WERI-Rb-1 (cell line): ENCODE measurements around the gene LMO7.

Experiments used
- DNase-seq: peaks from one replicate; pipeline ENCODE4 v3.0.0-alpha.2; 2020
- H3K27ac ChIP-seq: fragments of 250-450 bp; sonication (Bioruptor Pico); 2 replicates; pipeline ENCODE4 v1.5.1; 2020; ENCODE audit warnings: mild to moderate bottlenecking, moderate library complexity
- H3K27me3 ChIP-seq: fragments of 250-450 bp; sonication (Bioruptor Pico); 2 replicates; pipeline ENCODE4 v1.5.1; 2021; ENCODE audit warnings: mild to moderate bottlenecking, low read depth, moderate library complexity; ENCODE audit not compliant: insufficient read depth, severe bottlenecking
- H3K36me3 ChIP-seq: fragments of 250-450 bp; sonication (Bioruptor Pico); 2 replicates; pipeline ENCODE4 v1.5.1; 2020; ENCODE audit warnings: mild to moderate bottlenecking, moderate library complexity
- H3K4me3 ChIP-seq: 2 replicates; pipeline ENCODE4 v1.5.1; 2011; ENCODE audit warnings: low read depth, mild to moderate bottlenecking, control low read depth, low read length
- H3K9me3 ChIP-seq: fragments of 250-450 bp; sonication (Bioruptor Pico); 2 replicates; pipeline ENCODE4 v1.5.1; 2021; ENCODE audit warnings: mild to moderate bottlenecking, moderate library complexity; ENCODE audit not compliant: severe bottlenecking
- CTCF ChIP-seq: IDR thresholded peaks from 2 replicates; pipeline ENCODE4 v1.5.1; 2011; ENCODE audit warnings: low read depth, mild to moderate bottlenecking, control low read depth, inconsistent platforms, low read length

Gene LMO7

GRCh38 chr13:75811841-75812240 lies 175.7 kb downstream of the LMO7 start:
- TF ChIP-seq CTCF, result no peak
- no peaks in the 10 kb centered on the region for H3K9me3 ChIP-seq
- no peaks in the 10 kb centered on the region for H3K27me3 ChIP-seq
- no peak for DNase-seq
- no peak overlapping the region for H3K4me3 ChIP-seq
- H3K27ac ChIP-seq, result no peak overlapping the region
- no peaks in the 10 kb centered on the region for H3K36me3 ChIP-seq

- Histone ChIP-seq H3K36me3 (no peaks in the 10 kb centered on the region), H3K27ac (no peak overlapping the region), H3K9me3 (no peaks in the 10 kb centered on the region), H3K27me3 (no peaks in the 10 kb centered on the region), H3K4me3 (no peak overlapping the region)
- DNase-seq, result no peak
- no peak for TF ChIP-seq CTCF
Observed at GRCh38 chr13:75812751-75813181, 176.6 kb downstream of the LMO7 start.

- Histone ChIP-seq H3K27me3 (no peaks in the 10 kb centered on the region), H3K4me3 (no peak overlapping the region), H3K27ac (no peak overlapping the region), H3K36me3 (no peaks in the 10 kb centered on the region), H3K9me3 (no peaks in the 10 kb centered on the region)
- TF ChIP-seq CTCF, result no peak
- no peak for DNase-seq
Observed at GRCh38 chr13:75813323-75813722, 177.2 kb downstream of the LMO7 start.

GRCh38 chr13:75818179-75818967 lies 182.2 kb downstream of the LMO7 start:
- DNase-seq, result no peak
- no peaks in the 10 kb centered on the region for H3K36me3 ChIP-seq
- TF ChIP-seq CTCF, result no peak
- no peak overlapping the region for H3K4me3 ChIP-seq
- H3K9me3 ChIP-seq, result no peaks in the 10 kb centered on the region
- no peak overlapping the region for H3K27ac ChIP-seq
- H3K27me3 ChIP-seq, result no peaks in the 10 kb centered on the region

- no peak for DNase-seq
- no peak for TF ChIP-seq CTCF
- no peaks in the 10 kb centered on the region for H3K36me3 ChIP-seq
- no peak overlapping the region for H3K27ac ChIP-seq
- no peak overlapping the region for H3K4me3 ChIP-seq
- H3K27me3 ChIP-seq, result no peaks in the 10 kb centered on the region
- H3K9me3 ChIP-seq, result no peaks in the 10 kb centered on the region
Observed at GRCh38 chr13:75818968-75819225, 182.8 kb downstream of the LMO7 start.

- H3K4me3 ChIP-seq, result no peak overlapping the region
- H3K36me3 ChIP-seq, result no peaks in the 10 kb centered on the region
- H3K9me3 ChIP-seq, result no peaks in the 10 kb centered on the region
- H3K27me3 ChIP-seq, result no peaks in the 10 kb centered on the region
- no peak for DNase-seq
- no peak overlapping the region for H3K27ac ChIP-seq
- TF ChIP-seq CTCF, result no peak
Observed at GRCh38 chr13:75825161-75825560, 189.0 kb downstream of the LMO7 start.
